Karpas-422 (cell line): ENCODE data around the gene HOXB8. TPM values are rescaled to one million over a fixed set of nuclear protein-coding genes. Genes with fewer than 3 reads are reported as not detected.

Experiments
- DNase-seq: peaks from one replicate; pipeline ENCODE4 v3.0.0-alpha.2; 2015
- H2AFZ ChIP-seq: fragments of 200-600 bp; sonication (generic); 2 replicates; pipeline ENCODE4 v1.6.1; 2014; ENCODE audit warnings: antibody characterized with exemption, low read length, mixed read lengths
- H3K27ac ChIP-seq: fragments of 200-600 bp; sonication (generic); 2 replicates; pipeline ENCODE4 v1.5.1; 2014; ENCODE audit warnings: mild to moderate bottlenecking, low read length, moderate library complexity
- H3K27me3 ChIP-seq: fragments of 200-600 bp; sonication (generic); 2 replicates; pipeline ENCODE4 v1.6.1; 2014; ENCODE audit warnings: low read length, mixed read lengths
- H3K36me3 ChIP-seq: fragments of 200-600 bp; sonication (generic); 2 replicates; pipeline ENCODE4 v1.6.1; 2014; ENCODE audit warnings: low read length, mixed read lengths; ENCODE audit not compliant: insufficient read depth
- H3K4me1 ChIP-seq: fragments of 200-600 bp; sonication (generic); 2 replicates; pipeline ENCODE4 v1.6.1; 2014; ENCODE audit warnings: mild to moderate bottlenecking, low read length, mixed read lengths
- H3K4me2 ChIP-seq: fragments of 200-600 bp; sonication (generic); 2 replicates; pipeline ENCODE4 v1.6.1; 2014; ENCODE audit warnings: low read length, low read depth, mild to moderate bottlenecking; ENCODE audit not compliant: poor library complexity, severe bottlenecking
- H3K4me3 ChIP-seq: fragments of 200-600 bp; sonication (generic); 2 replicates; pipeline ENCODE4 v1.5.1; 2014; ENCODE audit warnings: mild to moderate bottlenecking, antibody characterized with exemption, low read length, mixed read lengths
- H3K79me2 ChIP-seq: fragments of 200-600 bp; sonication (generic); 2 replicates; pipeline ENCODE4 v1.6.1; 2014; ENCODE audit warnings: mild to moderate bottlenecking, low read length, mixed read lengths
- H3K9ac ChIP-seq: fragments of 200-600 bp; sonication (generic); 2 replicates; pipeline ENCODE4 v1.6.0; 2014; ENCODE audit warnings: low read length
- H3K9me2 ChIP-seq: fragments of 200-600 bp; sonication (generic), shearing (Covaris generic); replicated peaks from 2 replicates; pipeline ENCODE4 v1.6.0; 2014; ENCODE audit warnings: mild to moderate bottlenecking, low read length, moderate library complexity; ENCODE audit not compliant: insufficient read depth
- H3K9me3 ChIP-seq: fragments of 300-700, 200-600 bp; sonication (generic); 2 replicates; pipeline ENCODE4 v1.6.1; 2014; ENCODE audit warnings: low read length, mixed read lengths
- H4K20me1 ChIP-seq: fragments of 200-600 bp; sonication (generic); 2 replicates; pipeline ENCODE4 v1.6.1; 2014; ENCODE audit warnings: mild to moderate bottlenecking, antibody characterized with exemption, low read length, low read depth; ENCODE audit not compliant: insufficient read depth
- total RNA-seq: library from RNA; depleted of rRNA; stranded (reverse); fragments of >200 nt; shearing (Covaris generic); gene quantifications from 2 replicates; pipeline ENCODE4 v1.2.3, GENCODE V29; 2014; ENCODE audit warnings: low replicate concordance

The HOXB8 gene
- total RNA-seq, 1 experiment from 2014 or later: 4.2 TPM

GRCh38 chr17:48591255-48592056, 23.6 kb downstream of the HOXB8 start:
- Histone ChIP-seq H3K9me3 (no peaks in the 10 kb centered on the region), H3K36me3 (no peaks in the 10 kb centered on the region), H3K4me3 (no peak overlapping the region), H3K27ac (no peak overlapping the region), H3K27me3 (no peaks in the 10 kb centered on the region), H3K4me1 (peaks cover under 1% of the 10 kb centered on the region; the same call in 1 of the 2 replicates), H2AFZ (no peak overlapping the region), H3K9ac (no peak overlapping the region), H3K9me2 (no peaks in the 10 kb centered on the region), H3K4me2 (no peak overlapping the region), H3K79me2 (no peaks in the 10 kb centered on the region), H4K20me1 (no peaks in the 10 kb centered on the region)
- no peak for DNase-seq

- Histone ChIP-seq H3K9me3 (no peaks in the 10 kb centered on the region), H3K4me3 (no peak overlapping the region), H4K20me1 (no peaks in the 10 kb centered on the region), H3K4me1 (peaks cover 8% of the 10 kb centered on the region), H2AFZ (no peak overlapping the region), H3K79me2 (no peaks in the 10 kb centered on the region), H3K36me3 (no peaks in the 10 kb centered on the region), H3K9me2 (no peaks in the 10 kb centered on the region), H3K27ac (no peak overlapping the region), H3K27me3 (peaks cover 4% of the 10 kb centered on the region; the same call in 1 of the 2 replicates), H3K9ac (no peak overlapping the region), H3K4me2 (no peak overlapping the region)
- DNase-seq: no peak
These were observed 24.4 kb downstream of the HOXB8 start for GRCh38 chr17:48590607-48591161.

- H3K9ac ChIP-seq: no peak within 1 kb of the TSS
- H4K20me1 ChIP-seq: no peaks in the 10 kb centered on the region
- H3K9me3 ChIP-seq: no peaks in the 10 kb centered on the region
- no peaks in the 10 kb centered on the region for H3K79me2 ChIP-seq
- no peak for DNase-seq
- H3K4me2 ChIP-seq: no peak within 1 kb of the TSS
- no peak within 1 kb of the TSS for H3K4me3 ChIP-seq
- no peak within 1 kb of the TSS for H3K27ac ChIP-seq
- H3K36me3 ChIP-seq: no peaks in the 10 kb centered on the region
- peaks cover 13% of the 10 kb centered on the region for H3K4me1 ChIP-seq
- no peaks in the 10 kb centered on the region for H3K9me2 ChIP-seq
- peaks cover 4% of the 10 kb centered on the region; the same call in 1 of the 2 replicates for H3K27me3 ChIP-seq
- no peak within 1 kb of the TSS for H2AFZ ChIP-seq
These were observed 25.1 kb downstream of the HOXB8 start, which contains the start of gene HOXB3 for GRCh38 chr17:48589831-48590606. Gene HOXB3 (minus strand): TSS chr17:48590241. CDS start chr17:48552474, 37,767 bp downstream.

GRCh38 chr17:48589060-48589830, 25.8 kb downstream of the HOXB8 start:
- DNase-seq: no peak
- Histone ChIP-seq H3K4me3 (no peak overlapping the region), H3K4me2 (no peak overlapping the region)

GRCh38 chr17:48588528-48588927, 26.6 kb downstream of the HOXB8 start:
- H3K9me3 ChIP-seq: no peaks in the 10 kb centered on the region
- H3K27ac ChIP-seq: no peak overlapping the region
- H3K27me3 ChIP-seq: peaks cover 4% of the 10 kb centered on the region; the same call in 1 of the 2 replicates
- H3K4me1 ChIP-seq: peaks cover 15% of the 10 kb centered on the region
- H3K79me2 ChIP-seq: no peaks in the 10 kb centered on the region
- H3K4me2 ChIP-seq: no peak overlapping the region
- no peaks in the 10 kb centered on the region for H3K9me2 ChIP-seq
- H2AFZ ChIP-seq: no peak overlapping the region
- no peaks in the 10 kb centered on the region for H3K36me3 ChIP-seq
- H3K9ac ChIP-seq: no peak overlapping the region
- no peak overlapping the region for H3K4me3 ChIP-seq
- H4K20me1 ChIP-seq: no peaks in the 10 kb centered on the region
- DNase-seq: no peak

More at GRCh38 chr17:48589060-48589830, 25.8 kb downstream of the HOXB8 start:
- Histone ChIP-seq H4K20me1 (no peaks in the 10 kb centered on the region), H3K79me2 (no peaks in the 10 kb centered on the region), H3K27ac (no peak overlapping the region), H3K27me3 (peaks cover 4% of the 10 kb centered on the region; the same call in 1 of the 2 replicates), H3K9me2 (no peaks in the 10 kb centered on the region), H3K9ac (no peak overlapping the region), H2AFZ (no peak overlapping the region), H3K4me1 (peaks cover 15% of the 10 kb centered on the region), H3K9me3 (no peaks in the 10 kb centered on the region), H3K36me3 (no peaks in the 10 kb centered on the region)

GRCh38 chr17:48588074-48588415, 27.0 kb downstream of the HOXB8 start:
- Histone ChIP-seq H2AFZ (no peak overlapping the region), H3K9me3 (no peaks in the 10 kb centered on the region), H3K79me2 (no peaks in the 10 kb centered on the region), H3K36me3 (no peaks in the 10 kb centered on the region), H3K4me3 (no peak overlapping the region), H3K9ac (no peak overlapping the region), H4K20me1 (no peaks in the 10 kb centered on the region), H3K27ac (no peak overlapping the region), H3K27me3 (peaks cover 4% of the 10 kb centered on the region; the same call in 1 of the 2 replicates), H3K4me1 (peaks cover 15% of the 10 kb centered on the region), H3K4me2 (no peak overlapping the region), H3K9me2 (no peaks in the 10 kb centered on the region)
- DNase-seq: no peak

- H3K4me2 ChIP-seq: no peak overlapping the region
- H3K4me1 ChIP-seq: peaks cover 15% of the 10 kb centered on the region
- H3K4me3 ChIP-seq: no peak overlapping the region
- no peaks in the 10 kb centered on the region for H3K36me3 ChIP-seq
- no peaks in the 10 kb centered on the region for H3K9me2 ChIP-seq
- no peaks in the 10 kb centered on the region for H3K79me2 ChIP-seq
- no peak overlapping the region for H2AFZ ChIP-seq
- peaks cover 4% of the 10 kb centered on the region; the same call in 1 of the 2 replicates for H3K27me3 ChIP-seq
- no peaks in the 10 kb centered on the region for H3K9me3 ChIP-seq
- no peak overlapping the region for H3K9ac ChIP-seq
- H3K27ac ChIP-seq: no peak overlapping the region
- DNase-seq: no peak
- H4K20me1 ChIP-seq: no peaks in the 10 kb centered on the region
These were observed 27.6 kb downstream of the HOXB8 start for GRCh38 chr17:48587276-48588073.
